ENCODE data around the gene STXBP3.
A peak's percentile ranks its signal among the peaks of the same experiment; 100 is the strongest.

The STXBP3 gene

DNA sequence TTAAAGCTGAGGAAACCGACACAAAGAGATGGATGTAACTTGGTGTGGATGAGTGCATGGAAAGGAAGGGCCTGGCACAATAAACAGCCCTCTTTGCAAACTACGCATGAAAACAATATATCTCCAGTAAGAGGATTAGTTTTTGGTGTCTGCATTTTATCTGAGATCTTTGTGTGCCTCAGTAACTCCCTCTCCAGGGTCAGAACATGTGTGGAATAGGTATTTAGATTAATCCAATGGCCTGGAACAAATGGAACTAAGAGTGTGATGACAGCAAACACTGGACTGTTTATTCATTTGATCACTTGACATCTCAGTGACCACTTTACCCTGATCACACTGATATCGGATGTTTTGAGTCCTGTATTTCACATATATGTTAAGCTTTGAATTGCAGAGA lies 65.1 kb downstream of the STXBP3 start:
- no peak for DNase-seq

DNA sequence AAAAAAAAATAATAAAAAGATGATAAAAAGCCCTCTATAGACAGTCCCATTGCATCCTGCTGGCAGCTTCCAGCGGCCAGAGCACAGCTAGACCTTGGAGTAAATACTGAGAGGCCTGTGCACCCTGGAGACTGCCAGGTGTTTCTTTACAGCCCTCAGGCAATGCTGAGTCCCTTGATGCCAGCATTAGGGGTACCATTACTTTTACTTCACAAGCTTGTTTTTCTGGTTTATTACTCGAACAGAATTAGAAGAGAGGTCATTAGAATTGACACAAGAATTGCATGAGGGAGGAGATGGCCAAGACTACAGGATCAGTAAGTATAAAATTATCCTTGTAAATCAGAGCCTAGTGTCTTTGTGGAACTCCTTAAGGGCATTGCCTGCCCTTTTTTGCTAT lies 66.9 kb downstream of the STXBP3 start:
- no peak for DNase-seq

DNA sequence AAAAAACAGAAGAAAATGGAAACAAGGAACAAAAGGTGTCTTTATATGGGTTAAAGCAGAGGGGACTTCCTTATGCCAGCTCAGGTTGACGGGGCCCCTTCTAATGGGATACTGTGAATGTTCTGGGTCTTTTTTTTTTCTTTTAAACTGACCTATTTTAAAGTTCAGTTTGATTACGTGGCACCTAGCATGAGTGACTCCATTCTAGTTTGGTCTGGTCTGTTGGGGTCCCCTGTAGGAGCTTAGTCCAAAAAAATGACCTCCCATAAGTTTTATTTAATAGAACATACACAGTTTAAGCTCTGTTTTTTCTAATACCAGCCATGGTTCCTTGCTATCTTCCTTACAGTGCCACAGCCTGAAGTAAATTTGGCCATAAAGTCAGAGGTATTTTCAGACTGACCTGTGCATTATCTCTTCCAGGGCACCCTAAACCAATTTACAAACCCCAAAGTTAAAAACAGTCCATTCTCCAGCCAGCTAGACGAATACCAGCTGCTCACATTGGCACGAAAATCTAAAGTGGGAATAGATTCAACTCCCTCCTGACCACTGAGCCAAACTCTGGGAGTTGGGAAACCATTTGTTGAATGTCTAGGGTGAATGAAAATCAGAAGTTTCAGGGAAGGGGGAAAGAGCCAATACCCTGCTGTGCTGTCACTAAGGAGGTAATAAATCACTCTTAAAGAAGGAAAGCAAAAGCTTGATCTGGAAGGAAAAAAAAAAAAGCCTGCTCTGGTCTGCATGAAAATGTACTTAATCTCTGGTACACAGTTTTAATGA lies 68.1 kb downstream of the STXBP3 start:
- no peak for DNase-seq

DNA sequence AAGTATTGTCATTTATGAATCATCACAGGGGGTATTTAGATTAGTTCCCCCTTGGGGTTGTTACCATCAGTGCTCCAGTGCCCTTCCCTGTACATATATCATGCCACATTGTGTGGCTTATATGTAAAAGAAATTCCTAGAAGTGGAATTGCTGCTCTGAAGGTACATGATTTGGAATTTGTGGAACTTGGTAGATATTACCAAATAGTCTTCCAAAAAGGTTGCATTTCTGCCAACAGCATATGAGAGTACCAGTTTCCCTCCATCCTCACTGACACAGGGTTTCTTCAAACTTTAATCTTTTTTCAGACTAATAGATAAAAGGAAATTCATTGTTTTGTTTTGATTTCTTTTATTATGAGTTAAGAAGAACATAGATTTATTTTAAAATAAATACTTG lies 69.1 kb downstream of the STXBP3 start:
- no peak for DNase-seq

DNA sequence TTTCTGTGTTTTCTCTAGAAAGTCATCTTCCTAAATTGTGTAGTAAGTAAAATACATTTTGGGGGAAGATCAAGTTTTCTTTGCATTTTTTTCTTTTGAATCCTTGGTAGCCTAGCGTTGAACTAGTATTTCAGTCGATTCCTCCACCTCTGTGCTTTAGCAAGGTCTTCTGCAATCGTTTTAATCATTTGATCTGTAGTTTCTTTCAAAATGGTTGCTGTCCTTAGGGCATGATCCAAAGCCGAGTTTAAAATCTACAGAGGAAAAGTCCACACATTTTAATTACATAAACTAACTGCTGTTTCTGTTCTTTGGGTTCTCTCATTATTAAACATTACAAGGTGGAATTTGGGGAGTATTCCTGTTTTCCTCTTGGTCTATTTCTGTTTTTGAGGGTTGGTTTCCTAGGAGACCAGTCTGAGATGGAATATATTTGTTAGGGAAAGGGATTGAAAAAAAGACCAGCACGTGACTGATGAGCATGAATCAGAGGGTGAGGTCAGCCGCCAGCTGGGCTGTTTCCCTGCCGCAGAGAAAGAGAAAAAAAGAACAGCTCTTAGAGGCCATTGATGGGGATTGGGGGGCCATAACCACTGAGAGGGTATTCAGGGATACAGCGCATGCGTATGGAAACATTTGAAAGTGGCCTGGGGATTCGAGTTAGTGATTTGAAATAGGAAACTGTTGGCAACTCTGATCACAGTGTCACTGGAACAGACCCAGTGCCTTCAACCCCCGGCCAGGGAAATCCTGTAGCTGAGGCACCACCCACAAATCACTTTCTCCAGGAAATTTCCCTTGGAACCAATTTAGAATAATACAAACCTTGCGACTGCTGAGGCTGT lies 69.8 kb downstream of the STXBP3 start:
- peak; percentile 86 for DNase-seq

DNA sequence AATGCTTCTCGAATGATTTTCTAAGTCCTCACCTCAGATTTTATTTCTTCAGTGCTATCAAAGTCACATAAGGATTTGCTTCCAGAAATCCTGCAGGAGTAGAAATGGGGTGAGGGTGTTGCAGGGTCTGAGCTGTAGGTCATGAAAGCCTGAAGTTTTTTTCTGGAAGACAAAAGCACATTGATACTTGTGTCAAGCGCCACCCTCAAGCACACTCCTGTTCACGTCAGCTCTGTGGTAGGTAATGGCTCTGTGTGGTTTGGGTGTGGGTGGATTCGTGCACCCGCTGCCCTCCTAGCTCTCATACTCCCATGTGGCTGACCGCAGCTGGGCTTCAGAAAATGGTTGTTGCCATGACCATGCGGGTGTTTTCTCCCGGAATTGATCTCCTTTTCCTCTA lies 70.5 kb downstream of the STXBP3 start:
- DNase-seq, result peak; percentile 31

DNA sequence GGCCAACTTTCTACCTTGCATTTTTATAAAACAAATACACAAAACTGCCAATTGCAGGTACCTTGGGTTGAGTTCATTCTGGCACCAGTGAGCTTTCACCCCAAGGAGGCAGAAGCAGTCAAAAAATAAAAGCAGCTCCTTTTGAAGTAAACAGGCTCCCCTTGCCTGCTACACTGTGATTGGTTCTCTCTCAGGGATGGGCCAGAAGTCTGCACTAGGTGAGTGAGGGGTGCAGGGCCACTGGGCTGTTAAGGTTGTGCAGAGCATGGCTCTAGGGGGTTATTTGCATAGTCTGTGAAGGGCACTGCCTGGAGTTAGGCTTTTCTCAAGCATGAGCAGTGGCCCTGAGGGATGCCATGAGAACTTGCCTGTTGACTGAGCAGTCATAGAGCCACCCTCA lies 71.3 kb downstream of the STXBP3 start:
- DNase-seq, result no peak

DNA sequence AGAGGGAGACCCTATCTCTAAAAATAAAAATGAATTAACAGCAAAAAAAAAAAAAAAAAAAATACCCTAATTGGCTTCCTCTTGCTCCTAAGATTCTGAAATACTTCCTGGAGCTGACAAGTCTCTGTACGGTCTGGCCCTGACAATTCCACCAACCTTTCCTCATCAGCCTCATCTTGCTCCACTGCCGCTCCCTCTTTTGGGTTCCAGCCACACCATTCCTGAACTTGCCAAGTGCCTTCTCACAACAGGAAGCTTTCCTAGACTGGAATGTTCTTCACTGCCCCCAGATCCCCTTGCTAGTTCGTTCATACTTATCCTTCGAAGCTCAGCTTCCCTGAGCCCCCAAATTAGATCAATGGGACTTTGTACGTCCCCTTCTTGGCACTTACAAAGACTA lies 73.4 kb downstream of the STXBP3 start:
- no peak for DNase-seq

DNA sequence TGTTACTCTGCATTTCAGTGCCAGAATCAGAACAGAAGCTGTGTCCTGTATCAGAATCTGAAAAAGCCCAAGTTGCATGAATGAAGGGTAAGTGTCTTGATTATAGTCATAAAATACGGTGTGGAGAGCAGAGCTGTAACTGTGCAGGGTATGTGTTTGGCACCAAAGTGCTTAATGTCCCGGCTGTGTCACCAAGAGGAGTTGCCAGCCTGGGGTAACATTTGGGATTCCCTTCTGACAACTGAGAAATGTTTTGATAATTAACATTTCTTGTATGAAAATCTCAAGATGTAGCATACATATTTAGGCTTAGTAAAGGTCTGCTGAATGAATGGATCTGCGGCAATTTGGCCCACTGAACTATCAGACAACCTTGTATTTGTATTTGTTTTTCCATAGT lies 77.2 kb downstream of the STXBP3 start:
- DNase-seq, result no peak

DNA sequence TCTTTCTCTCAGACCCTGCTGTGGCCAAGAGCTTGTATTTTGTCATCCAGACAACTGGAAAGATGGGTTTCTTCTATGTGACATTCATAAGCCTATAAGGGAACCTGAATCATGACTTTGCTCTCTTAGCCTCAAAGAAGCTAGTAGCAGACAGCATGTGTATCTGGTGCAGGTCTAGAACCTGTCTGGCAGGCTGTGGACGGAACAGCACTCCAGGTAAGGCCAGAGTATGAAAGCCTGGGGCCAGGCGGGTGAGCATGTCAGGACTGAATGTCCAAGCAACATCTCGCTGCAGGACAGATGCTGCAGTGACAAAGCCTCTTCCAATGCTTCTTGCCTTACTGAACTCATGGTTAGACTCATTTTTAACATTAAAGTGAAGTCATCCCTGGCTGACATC lies 77.6 kb downstream of the STXBP3 start:
- DNase-seq, result no peak

DNA sequence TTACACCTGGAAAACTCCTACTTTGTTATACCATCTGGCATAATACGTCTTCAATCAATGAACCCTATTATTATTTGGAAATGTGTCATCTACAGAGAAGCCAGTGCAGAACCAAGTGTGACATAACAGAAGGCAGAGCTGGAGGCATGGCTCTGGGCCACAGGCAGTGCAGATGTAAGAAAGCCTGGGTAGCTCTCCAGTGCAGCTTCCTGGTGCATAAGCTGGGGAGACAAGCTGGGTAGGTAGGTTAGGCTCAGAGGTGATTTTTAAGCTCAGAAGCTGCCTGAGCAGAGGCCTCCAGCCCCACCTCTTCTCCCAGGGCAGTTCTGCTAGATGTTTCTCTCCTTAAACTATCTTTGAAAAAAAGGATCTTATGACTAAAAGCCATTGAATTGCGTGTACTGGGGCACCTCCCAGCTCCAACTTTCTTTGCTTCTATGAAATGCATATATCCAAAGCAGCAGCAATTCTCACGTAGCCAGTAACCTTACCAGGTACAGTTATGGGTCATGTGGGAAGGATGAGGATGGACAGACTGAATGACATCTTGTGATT lies 79.7 kb downstream of the STXBP3 start:
- no peak for DNase-seq

DNA sequence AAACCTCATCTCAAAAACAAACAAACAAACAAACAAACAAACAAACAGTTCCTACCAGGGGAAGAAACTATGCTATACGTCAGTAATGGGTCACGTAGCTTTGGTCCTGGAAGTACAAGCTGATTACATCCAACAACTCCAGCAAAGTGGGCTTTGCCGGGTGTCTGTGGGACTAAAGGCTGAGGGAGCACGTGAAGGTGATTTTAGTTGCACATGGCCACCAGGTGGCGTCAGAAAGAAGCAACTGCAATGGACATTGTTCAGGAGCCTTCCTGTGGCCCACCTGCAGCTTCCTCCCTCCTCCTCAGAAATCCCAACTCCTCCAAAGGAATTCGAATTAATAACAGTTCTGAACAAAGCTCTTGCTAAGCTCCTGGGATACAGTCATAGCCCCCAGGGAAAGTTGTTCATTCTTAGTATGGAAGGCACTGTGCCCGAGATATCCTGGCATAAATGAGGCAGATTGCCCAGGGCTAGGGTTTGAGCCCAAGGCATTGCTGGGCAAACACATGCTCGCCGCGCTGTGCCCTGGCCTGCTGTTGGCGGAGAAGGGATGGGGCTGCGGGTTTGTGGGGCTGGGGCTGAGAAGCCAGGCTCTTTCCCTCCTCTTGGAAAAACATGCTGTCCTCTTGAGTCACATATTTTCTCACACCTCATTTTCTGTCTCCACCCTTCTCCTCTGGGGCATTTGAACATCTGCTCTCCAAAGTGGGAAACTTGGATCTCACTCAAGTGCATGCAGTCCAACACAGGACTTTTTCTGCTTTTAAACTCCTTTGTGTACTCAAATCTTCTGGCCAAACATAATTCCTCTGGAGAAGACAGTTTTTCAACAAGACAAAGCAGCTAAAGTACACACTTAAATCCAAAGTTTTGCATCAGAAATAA lies 81.8 kb downstream of the STXBP3 start:
- peak; percentile 75 for DNase-seq

DNA sequence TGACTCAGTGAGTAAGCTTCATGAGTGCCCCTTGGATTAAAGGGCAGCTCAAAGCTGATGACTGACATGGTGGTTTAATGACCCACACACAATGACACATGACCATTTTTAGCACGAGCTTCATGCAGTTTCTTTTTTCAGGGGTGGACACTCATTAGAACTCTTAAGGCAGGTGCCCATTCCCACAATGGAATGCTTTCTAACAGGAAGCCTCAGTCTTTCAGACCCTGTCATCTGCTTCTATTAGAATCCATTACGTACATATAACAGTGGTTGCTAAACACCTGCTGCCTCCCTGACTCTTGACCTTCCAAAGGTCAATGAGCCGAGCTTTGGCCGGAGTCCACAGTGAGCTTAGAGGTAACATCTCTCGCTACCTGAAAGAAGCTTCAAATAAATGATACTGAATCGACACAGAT lies 83.0 kb downstream of the STXBP3 start:
- DNase-seq, result peak; percentile 22

DNA sequence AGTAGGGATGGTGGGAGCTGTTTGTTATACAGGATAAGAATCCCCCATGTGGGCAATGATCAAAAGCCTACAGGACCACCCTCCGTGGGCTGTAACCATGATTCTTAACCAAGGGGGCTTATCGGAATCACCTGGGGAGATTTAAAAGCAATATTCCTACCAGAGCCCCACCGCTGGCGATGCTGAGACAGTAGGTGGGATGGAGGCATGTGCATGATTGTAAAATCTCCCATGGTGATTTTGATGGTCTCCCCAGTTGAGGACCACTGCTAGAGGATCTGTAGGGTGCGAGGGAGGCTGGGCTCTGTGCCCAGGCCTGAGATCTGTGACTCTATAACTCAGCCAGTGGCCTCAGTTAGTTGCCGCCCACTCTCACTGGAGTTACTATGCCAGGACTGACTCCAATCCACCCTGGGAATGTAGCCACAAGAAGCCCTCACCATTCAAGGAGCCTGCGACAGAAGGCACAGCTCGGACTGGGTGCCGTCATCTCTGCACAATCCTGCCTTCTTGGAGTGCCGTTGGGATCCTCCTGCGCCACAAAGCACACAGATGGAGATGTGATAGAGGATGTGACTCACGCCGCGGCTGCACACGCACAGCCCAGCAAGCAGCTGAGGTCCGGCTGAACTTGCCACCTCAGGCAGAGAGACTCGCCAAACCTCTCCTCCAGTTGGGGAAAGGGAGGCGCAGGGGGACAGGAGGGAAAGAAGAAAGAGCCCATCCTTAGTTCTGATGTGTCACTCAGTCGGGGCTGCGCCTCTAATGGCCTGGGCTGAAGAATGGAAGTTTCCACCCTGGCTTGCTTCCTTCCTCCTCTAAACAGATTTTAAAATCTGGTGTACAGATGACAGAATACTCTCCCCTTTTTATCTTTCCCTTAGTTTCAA lies 83.9 kb downstream of the STXBP3 start:
- peak; percentile 91 for DNase-seq

DNA sequence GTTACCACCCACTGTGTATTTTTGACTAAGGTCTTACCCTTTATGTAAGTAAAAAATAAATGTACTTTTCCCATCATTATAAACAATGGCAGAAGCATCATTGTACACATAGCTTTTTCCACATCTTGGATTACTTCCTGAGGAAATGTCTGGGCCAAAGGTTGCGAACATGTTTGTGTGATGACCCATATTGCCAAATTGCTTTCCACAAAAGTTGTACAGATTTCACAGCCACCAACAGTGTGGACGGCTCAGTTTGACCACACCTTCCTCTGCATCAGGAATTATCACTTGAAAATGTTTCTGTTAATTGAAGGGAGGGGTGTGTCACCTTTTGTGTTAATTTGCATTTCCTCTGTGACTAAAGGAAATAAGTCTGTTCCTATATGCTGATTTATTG lies 84.8 kb downstream of the STXBP3 start:
- peak; percentile 56 for DNase-seq

DNA sequence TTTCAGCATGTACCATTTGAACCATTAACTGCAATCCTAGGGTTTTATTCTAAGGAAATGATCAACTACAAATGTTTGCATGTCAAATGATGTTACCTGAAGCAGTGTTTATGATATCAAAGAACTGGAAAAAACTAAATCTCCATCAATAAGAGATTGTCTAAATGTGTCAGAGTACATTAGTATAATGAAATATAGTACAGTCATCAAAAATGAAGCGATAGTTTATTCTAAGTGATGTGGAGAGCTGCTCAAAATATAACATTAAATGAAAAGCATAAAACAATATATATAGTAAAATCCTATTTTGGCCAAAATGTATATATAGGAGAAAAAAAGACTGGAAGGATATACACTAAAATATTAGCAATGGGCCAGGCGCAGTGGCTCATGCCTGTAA lies 86.5 kb downstream of the STXBP3 start:
- DNase-seq, result no peak

DNA sequence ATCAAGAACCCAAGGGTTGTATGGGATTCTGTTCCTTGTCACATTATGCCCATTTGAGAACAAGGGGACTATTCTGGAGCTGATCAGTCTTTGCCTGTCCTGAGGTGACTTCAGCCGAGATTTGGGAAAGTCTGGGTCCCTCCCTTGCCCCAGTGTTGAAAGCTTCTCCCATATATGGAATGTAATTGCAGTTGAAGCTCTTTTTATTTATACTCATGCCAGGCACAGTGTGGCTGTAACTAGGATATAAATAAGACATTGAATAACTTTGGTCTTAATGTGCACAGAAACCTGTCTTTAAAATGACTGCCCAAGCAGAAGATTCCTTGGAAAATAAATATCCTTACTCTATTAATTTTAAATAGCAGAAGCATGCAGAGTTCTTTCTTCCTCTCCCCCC lies 95.2 kb downstream of the STXBP3 start:
- no peak for DNase-seq

DNA sequence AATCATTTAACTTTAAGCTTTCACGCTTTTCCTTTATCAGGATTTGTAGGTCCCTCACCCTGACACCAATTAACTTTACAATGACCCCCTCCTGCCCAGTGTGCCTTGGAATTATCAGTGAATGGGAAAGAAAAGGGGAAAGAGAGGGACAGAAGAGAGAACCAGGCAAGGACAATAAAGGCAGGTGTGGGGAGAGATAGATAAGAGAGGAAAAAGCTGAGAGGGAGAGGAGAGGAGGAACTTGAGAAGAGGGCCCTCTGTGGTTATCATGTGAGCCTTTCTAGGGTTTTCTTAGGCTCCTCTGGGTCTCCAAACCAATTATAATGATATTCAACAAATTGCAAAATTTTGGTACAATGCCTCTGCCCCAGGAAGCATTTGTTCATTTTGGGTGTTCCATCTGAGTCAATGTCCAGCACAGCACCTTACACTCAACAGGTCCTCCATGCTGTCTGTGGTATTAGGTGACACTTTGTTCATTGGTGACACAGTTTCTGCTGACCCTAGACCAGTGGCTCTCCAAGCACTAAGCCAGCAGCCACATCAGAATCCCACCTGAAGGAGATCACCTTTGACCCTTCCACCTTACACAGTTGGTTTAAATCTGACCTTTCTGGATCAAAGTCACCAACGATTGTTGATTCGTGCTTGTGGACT lies 96.2 kb downstream of the STXBP3 start:
- DNase-seq, result no peak

DNA sequence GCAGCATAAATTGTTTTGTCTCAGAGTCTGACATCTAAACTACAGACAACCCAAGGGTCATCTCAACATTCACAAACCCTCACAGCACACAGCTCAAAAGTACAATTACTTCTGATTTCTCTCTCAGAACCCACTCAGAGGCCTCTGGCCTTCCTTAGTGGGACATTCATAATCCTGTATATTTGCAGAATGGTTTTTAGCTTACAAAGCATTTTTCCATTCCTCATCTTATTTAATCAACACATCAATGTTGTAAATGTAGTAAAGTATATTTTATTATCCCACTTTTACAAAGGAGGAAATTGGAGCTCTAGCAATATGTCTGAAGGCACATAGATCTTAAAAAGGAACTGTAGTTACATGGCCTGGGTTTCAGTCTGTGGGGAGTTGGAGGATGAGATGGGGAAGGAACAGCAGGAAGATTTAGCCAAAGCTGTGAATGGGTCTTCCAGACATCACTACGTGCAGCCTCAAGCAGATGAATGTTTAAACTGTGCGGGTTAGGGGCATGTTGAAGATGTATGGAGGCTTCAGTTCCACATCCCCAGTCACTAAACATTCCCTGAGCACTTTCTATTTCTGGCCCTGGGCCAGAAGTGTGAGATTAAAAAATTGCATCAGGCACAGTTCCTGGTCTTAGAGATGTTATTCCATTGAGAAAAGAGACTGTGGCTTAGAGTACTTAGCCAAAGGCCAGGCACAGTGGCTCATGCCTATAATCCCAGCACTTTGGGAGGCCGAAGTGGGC lies 97.1 kb downstream of the STXBP3 start:
- peak; percentile 11 for DNase-seq

DNA sequence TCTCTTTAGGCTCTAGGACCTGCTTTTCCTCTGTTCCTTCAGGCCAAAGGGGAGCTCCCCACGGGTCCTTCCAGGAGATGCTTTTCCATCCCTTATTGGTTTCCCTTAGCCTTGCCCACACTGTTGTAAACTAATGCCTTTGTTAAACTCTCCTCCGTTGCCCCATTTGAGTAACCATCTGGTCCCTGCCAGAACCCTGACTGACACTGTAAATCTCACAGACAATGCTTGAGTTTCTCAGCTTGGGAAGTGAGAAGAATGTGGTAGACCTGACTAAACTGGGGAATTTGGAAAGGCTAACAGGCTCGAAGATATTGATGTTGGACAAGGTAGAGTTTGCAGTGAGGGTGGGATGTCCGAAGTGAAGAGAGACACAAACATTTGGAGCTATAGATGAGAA lies 99.0 kb downstream of the STXBP3 start:
- DNase-seq, result no peak

DNA sequence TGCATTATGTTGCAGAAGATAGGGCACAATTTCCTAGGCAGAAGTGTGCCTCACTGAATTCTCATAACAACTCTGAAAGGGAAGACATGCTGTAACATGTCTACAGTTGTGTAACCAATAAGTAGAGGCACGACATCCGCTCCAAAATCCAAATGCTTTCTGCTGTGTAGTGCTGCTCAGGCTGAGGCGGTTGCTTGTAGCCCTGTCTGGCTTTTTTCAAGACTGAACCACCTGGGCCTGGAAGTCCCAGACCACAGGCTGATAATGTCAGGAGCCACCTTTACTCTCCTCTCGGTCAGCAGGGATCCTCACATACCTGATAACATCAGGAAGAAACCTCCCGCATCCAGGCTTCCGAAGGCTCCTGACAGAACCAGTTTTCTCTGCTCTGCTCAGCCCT lies 99.5 kb downstream of the STXBP3 start:
- DNase-seq, result no peak

All from fibroblast of skin of right biceps (primary cell).